Epithelial cell of esophagus (primary cell): ENCODE results near the gene SCN2B.

Experiments
- DNase-seq: peaks from one replicate; pipeline ENCODE4 v3.0.0; 2010; ENCODE audit warnings: low read depth
- H3K4me3 ChIP-seq: 2 replicates; pipeline ENCODE4 v1.5.1; 2011; ENCODE audit warnings: mild to moderate bottlenecking, low read length, control low read depth
- TF ChIP-seq, protein P1 (sequence below): IDR thresholded peaks from 2 replicates; pipeline ENCODE4 v1.5.1; 2011; ENCODE audit warnings: low read depth, mild to moderate bottlenecking, low read length, control low read depth, inconsistent platforms; ENCODE audit not compliant: insufficient read depth; ENCODE audit errors: missing control alignments

Gene SCN2B

DNA sequence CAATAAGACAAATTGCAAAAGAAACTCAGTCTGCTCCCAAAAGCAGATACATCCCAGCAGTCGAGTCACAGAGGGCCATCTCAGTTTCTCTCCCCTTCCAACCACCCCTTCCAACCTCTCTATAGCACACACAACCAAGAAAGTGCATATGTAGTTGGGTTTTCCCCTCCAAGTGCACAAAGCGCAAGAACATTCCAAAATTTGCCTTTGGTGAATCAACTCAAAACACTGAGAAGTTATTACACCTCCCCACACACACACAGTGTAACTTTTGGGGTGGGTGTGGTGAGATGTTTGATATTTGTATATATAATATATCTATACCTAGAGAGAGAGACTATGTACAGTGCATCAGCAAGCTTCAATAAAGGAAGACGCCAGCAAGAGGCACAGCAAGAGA, 13.6 kb downstream of the SCN2B start:
- H3K4me3 ChIP-seq = no peak overlapping the region
- no peak for DNase-seq
- TF ChIP-seq, protein P1, sequence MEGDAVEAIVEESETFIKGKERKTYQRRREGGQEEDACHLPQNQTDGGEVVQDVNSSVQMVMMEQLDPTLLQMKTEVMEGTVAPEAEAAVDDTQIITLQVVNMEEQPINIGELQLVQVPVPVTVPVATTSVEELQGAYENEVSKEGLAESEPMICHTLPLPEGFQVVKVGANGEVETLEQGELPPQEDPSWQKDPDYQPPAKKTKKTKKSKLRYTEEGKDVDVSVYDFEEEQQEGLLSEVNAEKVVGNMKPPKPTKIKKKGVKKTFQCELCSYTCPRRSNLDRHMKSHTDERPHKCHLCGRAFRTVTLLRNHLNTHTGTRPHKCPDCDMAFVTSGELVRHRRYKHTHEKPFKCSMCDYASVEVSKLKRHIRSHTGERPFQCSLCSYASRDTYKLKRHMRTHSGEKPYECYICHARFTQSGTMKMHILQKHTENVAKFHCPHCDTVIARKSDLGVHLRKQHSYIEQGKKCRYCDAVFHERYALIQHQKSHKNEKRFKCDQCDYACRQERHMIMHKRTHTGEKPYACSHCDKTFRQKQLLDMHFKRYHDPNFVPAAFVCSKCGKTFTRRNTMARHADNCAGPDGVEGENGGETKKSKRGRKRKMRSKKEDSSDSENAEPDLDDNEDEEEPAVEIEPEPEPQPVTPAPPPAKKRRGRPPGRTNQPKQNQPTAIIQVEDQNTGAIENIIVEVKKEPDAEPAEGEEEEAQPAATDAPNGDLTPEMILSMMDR = no peak

GRCh38 chr11:118161786-118162185, 14.7 kb downstream of the SCN2B start:
- no peak for DNase-seq
- H3K4me3 ChIP-seq = no peak overlapping the region
- TF ChIP-seq, protein P1 = no peak

- DNase-seq = no peak
- H3K4me3 ChIP-seq = no peak overlapping the region
- TF ChIP-seq, protein P1 = no peak
Observed at GRCh38 chr11:118157186-118157895, 19.1 kb downstream of the SCN2B start.

- DNase-seq = no peak
- TF ChIP-seq, protein P1 = no peak
Observed at GRCh38 chr11:118156531-118157185, 19.8 kb downstream of the SCN2B start.

DNA sequence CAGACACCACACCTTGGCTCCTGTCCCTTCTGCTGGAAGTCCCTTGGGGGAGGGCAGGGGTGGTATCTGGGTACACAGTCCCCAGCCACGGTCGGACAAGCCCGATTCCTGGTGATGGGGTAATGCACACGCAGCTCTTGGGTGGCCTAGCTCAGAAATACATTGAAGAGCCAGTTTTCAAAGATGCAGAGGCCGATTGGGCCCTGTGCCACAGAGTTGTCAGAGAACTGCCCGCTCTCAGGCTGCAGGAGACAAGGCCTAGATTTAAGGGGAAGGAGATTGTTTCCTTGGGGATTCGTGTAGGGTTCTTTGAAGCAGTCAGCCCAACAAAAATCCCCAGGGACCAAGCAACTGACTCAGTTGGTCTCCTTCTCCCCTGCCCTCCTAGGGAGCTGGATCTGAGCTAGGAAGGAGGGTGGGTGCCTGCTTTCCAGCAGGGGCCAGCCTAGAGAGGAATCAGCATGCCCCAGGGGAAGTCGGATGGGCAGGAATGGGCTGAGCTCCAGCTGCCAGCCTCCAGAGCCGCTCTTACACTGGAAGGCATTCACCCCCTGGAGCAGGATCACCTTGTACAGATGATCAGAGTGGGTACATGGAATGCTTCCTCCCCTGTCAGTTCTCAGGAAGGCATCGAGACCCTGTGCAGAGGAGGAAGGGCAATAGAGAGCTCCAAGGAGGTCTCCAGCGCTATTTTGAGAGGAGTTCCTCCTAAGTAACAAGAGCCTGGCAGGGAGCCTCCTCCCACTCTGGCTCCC, 20.5 kb downstream of the SCN2B start:
- TF ChIP-seq, protein P1 = no peak
- H3K4me3 ChIP-seq = no peak overlapping the region
- no peak for DNase-seq

More at GRCh38 chr11:118156531-118157185, 19.8 kb downstream of the SCN2B start:
- H3K4me3 ChIP-seq = no peak overlapping the region

GRCh38 chr11:118154641-118155040, 21.8 kb downstream of the SCN2B start:
- DNase-seq = no peak
- no peak overlapping the region for H3K4me3 ChIP-seq
- TF ChIP-seq, protein P1 = no peak
